Neuronal stem cell (in vitro differentiated cells): ENCODE data around the gene ITGB6.

Source experiments
- DNase-seq: peaks from one replicate; pipeline ENCODE4 v3.0.0-alpha.2; 2013; ENCODE audit warnings: low spot score
- H2AFZ ChIP-seq: one replicate; pipeline ENCODE4 v1.6.1; 2013; ENCODE audit warnings: mild to moderate bottlenecking, low read length, inconsistent platforms
- H2AK5ac ChIP-seq: 2 replicates; pipeline ENCODE4 v1.6.1; 2013; ENCODE audit warnings: low read depth, mild to moderate bottlenecking, inconsistent platforms, low read length, moderate library complexity, mixed read lengths
- H2BK120ac ChIP-seq: 2 replicates; pipeline ENCODE4 v1.6.1; 2013; ENCODE audit warnings: low read depth, mild to moderate bottlenecking, inconsistent platforms, low read length, moderate library complexity, mixed read lengths
- H2BK12ac ChIP-seq: one replicate; pipeline ENCODE4 v1.6.1; 2013; ENCODE audit warnings: low read length, inconsistent platforms
- H2BK15ac ChIP-seq: 2 replicates; pipeline ENCODE4 v1.6.1; 2013; ENCODE audit warnings: mild to moderate bottlenecking, low read length, inconsistent platforms, mixed read lengths
- H2BK5ac ChIP-seq: one replicate; pipeline ENCODE4 v1.6.1; 2013; ENCODE audit warnings: inconsistent platforms, mild to moderate bottlenecking, low read length, moderate library complexity
- H3K14ac ChIP-seq: one replicate; pipeline ENCODE4 v1.6.1; 2013; ENCODE audit warnings: low read length, inconsistent platforms
- H3K18ac ChIP-seq: 2 replicates; pipeline ENCODE4 v1.6.1; 2013; ENCODE audit warnings: low read length, inconsistent platforms
- H3K23ac ChIP-seq: 2 replicates; pipeline ENCODE4 v1.6.1; 2013; ENCODE audit warnings: low read depth, mild to moderate bottlenecking, mixed read lengths, low read length, inconsistent platforms; ENCODE audit not compliant: poor library complexity
- H3K27ac ChIP-seq: replicated peaks from 3 replicates; pipeline ENCODE4 v1.5.1; 2013; ENCODE audit warnings: low read length, inconsistent platforms
- H3K27me3 ChIP-seq, 3 experiments: 2 replicates each; pipeline ENCODE4 v1.6.1; 2013; ENCODE audit warnings: low read length in 3 of 3, mild to moderate bottlenecking in 2 of 3, inconsistent platforms in 1 of 3, low read depth in 1 of 3, mixed read lengths in 1 of 3, moderate library complexity in 1 of 3; ENCODE audit not compliant: control insufficient read depth in 3 of 3, insufficient read depth in 3 of 3
- H3K36me3 ChIP-seq, 2 donors: replicated peaks in 1 of 2; 2 replicates each; pipeline ENCODE4 v1.6.1; 2013; ENCODE audit warnings: low read length in 2 of 2; ENCODE audit not compliant: control insufficient read depth in 2 of 2, insufficient read depth in 2 of 2
- H3K4ac ChIP-seq: 2 replicates; pipeline ENCODE4 v1.6.1; 2013; ENCODE audit warnings: inconsistent platforms, mild to moderate bottlenecking, low read length, moderate library complexity
- H3K4me1 ChIP-seq, 2 donors: 1 replicate in 1 of 2; 2 replicates in 1 of 2; pipeline ENCODE4 v1.6.1; 2013; ENCODE audit warnings: low read length in 2 of 2, low read depth in 1 of 2; ENCODE audit not compliant: control insufficient read depth in 2 of 2, insufficient read depth in 1 of 2
- H3K4me2 ChIP-seq: one replicate; pipeline ENCODE4 v1.6.1; 2013; ENCODE audit warnings: mild to moderate bottlenecking, low read length, inconsistent platforms; ENCODE audit not compliant: insufficient read depth, poor library complexity, severe bottlenecking
- H3K4me3 ChIP-seq, 2 donors: 2 replicates each; pipeline ENCODE4 v1.5.1; 2013; ENCODE audit warnings: low read length in 2 of 2, mild to moderate bottlenecking in 2 of 2, inconsistent platforms in 1 of 2, moderate library complexity in 1 of 2
- H3K79me1 ChIP-seq: one replicate; pipeline ENCODE4 v1.6.1; 2013; ENCODE audit warnings: low read depth, mild to moderate bottlenecking, inconsistent platforms, low read length, moderate library complexity
- H3K9ac ChIP-seq: one replicate; pipeline ENCODE4 v1.6.1; 2013; ENCODE audit warnings: mild to moderate bottlenecking, low read depth, low read length, inconsistent platforms; ENCODE audit not compliant: poor library complexity
- H3K9me3 ChIP-seq, 2 donors: replicated peaks in 1 of 2; 2 replicates each; pipeline versions ENCODE3 to v1.6.1; 2013; ENCODE audit warnings: low read length in 2 of 2, mild to moderate bottlenecking in 2 of 2, inconsistent platforms in 1 of 2, low read depth in 1 of 2, mixed read lengths in 1 of 2, moderate library complexity in 1 of 2; ENCODE audit not compliant: control insufficient read depth in 2 of 2, insufficient read depth in 1 of 2
- H4K8ac ChIP-seq: one replicate; pipeline ENCODE4 v1.6.1; 2013; ENCODE audit warnings: low read depth, mild to moderate bottlenecking, inconsistent platforms, low read length, moderate library complexity
- H4K91ac ChIP-seq: one replicate; pipeline ENCODE4 v1.6.1; 2013; ENCODE audit warnings: low read length, low read depth, mild to moderate bottlenecking, inconsistent platforms; ENCODE audit not compliant: poor library complexity
- WGBS, 2 donors: extraction: QIAGEN DNeasy Blood & Tissue Kit; methylation state at CpG; one replicate each; pipeline ENCODE4 v1.1.7; 2013; ENCODE audit warnings: missing lambda C conversion rate in 2 of 2, mixed read lengths in 1 of 2; ENCODE audit not compliant: insufficient read length in 2 of 2, insufficient replicate concordance in 1 of 2; ENCODE audit errors: extremely low coverage in 2 of 2; 5-methylcytosine and 5-hydroxymethylcytosine counted together

The ITGB6 gene

DNA sequence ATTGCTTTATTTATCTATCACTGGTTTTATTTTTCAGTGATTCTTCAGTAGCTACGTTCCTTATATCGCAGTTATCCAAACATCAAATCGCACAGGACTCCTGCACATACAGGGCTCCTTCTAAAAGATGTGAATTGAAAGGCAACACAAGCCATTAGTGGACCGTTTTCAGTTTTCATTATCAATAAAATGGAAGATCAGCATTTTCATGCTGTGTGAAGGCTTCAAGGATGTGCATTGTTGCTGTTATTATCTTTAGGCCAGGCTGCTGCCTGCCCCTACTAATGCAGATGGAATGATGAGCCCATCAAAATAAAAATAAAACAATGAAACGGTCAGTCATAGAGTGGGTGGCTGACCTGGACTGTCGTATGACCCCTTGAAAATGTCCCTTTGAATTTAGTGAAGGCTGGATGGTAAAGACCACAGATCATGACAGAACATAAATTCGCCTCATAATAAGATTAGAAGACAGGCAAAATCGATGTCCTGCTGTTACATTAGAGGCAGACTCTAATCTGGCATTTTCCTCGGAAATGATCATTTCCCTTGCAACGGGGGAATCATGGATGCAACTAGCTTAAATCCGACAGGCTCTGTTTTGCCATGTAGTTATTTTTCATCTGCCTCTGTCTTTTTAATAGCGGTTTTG lies 32.9 kb downstream of the ITGB6 start:
- Histone ChIP-seq H3K27me3 (no peaks in the 10 kb centered on the region), H4K91ac (no peak overlapping the region), H2AK5ac (no peak overlapping the region), H3K9ac (no peak overlapping the region), H3K4ac (no peak overlapping the region), H2AFZ (no peak overlapping the region), H3K36me3 (no peaks in the 10 kb centered on the region), H3K23ac (no peak overlapping the region), H2BK5ac (no peak overlapping the region), H3K4me1 (no peaks in the 10 kb centered on the region), H3K14ac (no peak overlapping the region), H4K8ac (no peak overlapping the region), H2BK15ac (no peak overlapping the region), H3K9me3 (no peaks in the 10 kb centered on the region), H3K79me1 (no peaks in the 10 kb centered on the region), H2BK120ac (no peak overlapping the region), H2BK12ac (no peak overlapping the region), H3K27ac (no peak overlapping the region), H3K4me2 (no peak overlapping the region), H3K18ac (no peak overlapping the region), H3K4me3 (no peak overlapping the region)
- WGBS, 2 donors: no CpG with 5 or more reads among the region's 12 CpGs
- DNase-seq: no peak

DNA sequence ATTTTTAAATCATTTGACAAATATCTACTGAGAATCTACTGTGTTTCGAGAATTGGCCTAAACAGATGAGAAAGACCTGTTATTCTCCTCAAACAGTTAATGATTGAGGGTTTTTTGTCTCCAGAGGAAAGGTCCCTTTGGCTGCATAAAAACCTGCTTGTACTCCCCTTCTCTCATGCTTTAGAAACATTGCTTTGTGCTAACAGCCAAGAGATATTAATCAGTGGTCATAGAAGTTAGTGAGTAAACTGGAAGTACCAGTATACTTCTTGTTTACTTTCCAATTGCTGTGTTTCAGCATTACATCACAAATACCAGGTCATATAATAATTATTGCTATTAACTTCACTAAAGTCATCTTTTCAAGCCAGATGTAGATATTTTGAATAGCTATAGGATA lies 34.1 kb downstream of the ITGB6 start:
- Histone ChIP-seq H2AFZ (no peak overlapping the region), H3K4ac (no peak overlapping the region)
- no CpG with 5 or more reads among the region's 1 CpG for WGBS, 2 donors

DNA sequence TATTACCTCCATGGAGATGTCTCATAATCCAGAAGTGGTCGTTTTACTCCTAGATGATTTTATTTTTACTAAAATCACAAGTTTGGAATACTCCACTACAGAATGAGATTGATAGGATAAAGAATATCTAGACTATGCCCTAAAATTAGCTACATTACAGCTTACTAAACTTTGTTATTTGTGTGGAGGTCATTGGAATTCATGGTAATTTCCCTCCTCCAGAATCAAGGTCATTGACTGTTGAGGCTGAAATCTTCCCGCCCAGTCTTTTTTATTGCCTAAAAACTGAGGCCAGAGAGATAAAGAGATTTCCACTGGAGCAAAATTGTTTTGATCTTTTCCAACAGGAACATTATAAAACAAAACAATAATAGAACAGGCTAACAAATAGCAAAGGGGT lies 35.0 kb downstream of the ITGB6 start:
- Histone ChIP-seq H4K8ac (no peak overlapping the region), H3K4me3 (no peak overlapping the region), H3K9ac (no peak overlapping the region), H3K79me1 (no peaks in the 10 kb centered on the region), H3K23ac (no peak overlapping the region), H4K91ac (no peak overlapping the region), H3K4me1 (no peaks in the 10 kb centered on the region), H2BK5ac (no peak overlapping the region), H3K27me3 (no peaks in the 10 kb centered on the region), H3K14ac (no peak overlapping the region), H3K27ac (no peak overlapping the region), H3K9me3 (no peaks in the 10 kb centered on the region), H2AK5ac (no peak overlapping the region), H3K18ac (no peak overlapping the region), H2BK12ac (no peak overlapping the region), H2BK120ac (no peak overlapping the region), H3K4me2 (no peak overlapping the region), H3K36me3 (no peaks in the 10 kb centered on the region), H2BK15ac (no peak overlapping the region), H3K4ac (no peak overlapping the region), H2AFZ (no peak overlapping the region)
- no CpG with 5 or more reads among the region's 2 CpGs for WGBS, 2 donors
- no peak for DNase-seq

More for the DNA sequence above, 34.1 kb downstream of the ITGB6 start:
- Histone ChIP-seq H3K4me1 (no peaks in the 10 kb centered on the region), H3K27me3 (no peaks in the 10 kb centered on the region), H3K4me3 (no peak overlapping the region), H2BK120ac (no peak overlapping the region), H3K27ac (no peak overlapping the region), H2AK5ac (no peak overlapping the region), H4K91ac (no peak overlapping the region), H2BK15ac (no peak overlapping the region), H4K8ac (no peak overlapping the region), H3K14ac (no peak overlapping the region), H3K4me2 (no peak overlapping the region), H3K36me3 (no peaks in the 10 kb centered on the region), H3K9me3 (no peaks in the 10 kb centered on the region), H3K23ac (no peak overlapping the region), H3K79me1 (no peaks in the 10 kb centered on the region), H3K18ac (no peak overlapping the region), H2BK5ac (no peak overlapping the region), H2BK12ac (no peak overlapping the region), H3K9ac (no peak overlapping the region)
- DNase-seq: no peak

DNA sequence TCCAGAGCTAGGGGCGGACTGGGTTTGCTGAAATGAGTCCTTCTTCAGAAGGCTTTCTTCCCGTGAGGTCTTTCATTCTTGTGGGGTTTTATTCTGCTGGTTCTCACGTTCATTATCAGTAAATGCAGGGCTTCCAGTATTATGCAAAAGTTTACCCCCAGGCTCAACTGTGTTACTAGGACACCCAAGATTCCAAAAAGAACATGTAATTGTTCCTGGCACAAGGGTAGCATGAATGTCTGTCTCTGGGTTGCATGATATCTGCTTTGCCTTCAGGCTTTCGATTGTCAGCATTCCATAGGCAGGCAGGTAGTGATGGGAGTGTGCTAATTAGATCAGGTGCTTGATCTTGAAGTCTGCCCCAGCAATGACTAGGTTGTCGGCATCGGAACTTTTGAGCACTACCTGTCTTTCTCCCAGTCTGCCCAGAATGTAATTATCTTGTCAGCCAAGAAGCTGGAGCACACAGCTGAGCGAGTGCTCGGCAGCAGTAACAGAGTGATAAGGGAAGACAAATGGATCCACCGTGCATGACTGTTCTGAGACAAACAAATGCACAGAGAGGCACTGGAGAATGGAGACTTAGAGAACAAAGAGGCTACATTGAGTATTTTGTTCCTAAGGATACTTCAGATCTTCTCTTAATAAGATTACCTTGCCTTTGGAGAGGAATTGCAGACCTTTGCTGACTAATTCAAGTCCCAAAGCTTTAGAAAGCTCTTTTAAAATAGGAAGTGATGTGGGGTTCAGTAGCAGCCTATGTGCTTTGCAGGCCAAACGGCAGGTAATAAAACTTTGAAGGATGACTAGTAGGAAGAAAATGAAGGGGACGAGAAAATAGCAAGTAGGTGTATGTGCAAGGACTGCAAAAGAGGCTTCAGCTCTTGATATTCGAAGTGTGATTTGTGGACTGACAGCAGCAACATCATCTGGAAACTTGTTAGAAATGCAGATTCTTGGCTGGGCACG lies 41.9 kb downstream of the ITGB6 start:
- Histone ChIP-seq H4K91ac (no peak overlapping the region), H3K4me1 (peaks cover 6 to 7% of the 10 kb centered on the region in 2 donors), H3K9me3 (no peaks in the 10 kb centered on the region), H3K14ac (no peak overlapping the region), H2BK5ac (no peak overlapping the region), H3K79me1 (no peaks in the 10 kb centered on the region), H2AK5ac (no peak overlapping the region), H3K36me3 (no peaks in the 10 kb centered on the region), H2AFZ (no peak overlapping the region), H3K4me2 (no peak overlapping the region), H4K8ac (no peak overlapping the region), H2BK120ac (no peak overlapping the region), H3K4me3 (no peak overlapping the region), H3K27ac (no peak overlapping the region), H3K9ac (no peak overlapping the region), H3K18ac (no peak overlapping the region), H3K23ac (no peak overlapping the region), H3K27me3 (peaks cover 0 to 3% (median 0%) of the 10 kb centered on the region in 3 experiments), H2BK15ac (no peak overlapping the region), H2BK12ac (no peak overlapping the region), H3K4ac (no peak overlapping the region)
- DNase-seq: no peak
- WGBS, 2 donors: no CpG with 5 or more reads among the region's 13 CpGs
